GM19455 (cell line): ENCODE measurements around the gene SPDYC.

Experiments
- ATAC-seq: cut with Tn5 transposase; IDR thresholded peaks from one replicate; pipeline ENCODE4 v1.9.1; 2021; ENCODE audit not compliant: unreplicated experiment

The SPDYC gene

GRCh38 chr11:65205602-65205967 lies 35.6 kb downstream of the SPDYC start:
- ATAC-seq = no peak

GRCh38 chr11:65206441-65206841 lies 36.4 kb downstream of the SPDYC start:
- no peak for ATAC-seq

- no peak for ATAC-seq
Observed at GRCh38 chr11:65206901-65207300, 36.9 kb downstream of the SPDYC start.

GRCh38 chr11:65207918-65208784 lies 38.1 kb downstream of the SPDYC start:
- ATAC-seq = no peak

- no peak for ATAC-seq
Observed at GRCh38 chr11:65208785-65209710, 39.0 kb downstream of the SPDYC start.

- ATAC-seq = no peak
Observed at GRCh38 chr11:65209711-65210360, 39.8 kb downstream of the SPDYC start.

GRCh38 chr11:65210361-65210731 lies 40.3 kb downstream of the SPDYC start:
- ATAC-seq = no peak

- no peak for ATAC-seq
Observed at GRCh38 chr11:65210748-65211147, 40.7 kb downstream of the SPDYC start.

- ATAC-seq = no peak
Observed at GRCh38 chr11:65211293-65212105, 41.5 kb downstream of the SPDYC start.

GRCh38 chr11:65212226-65212801 lies 42.3 kb downstream of the SPDYC start:
- ATAC-seq = no peak

- no peak for ATAC-seq
Observed at GRCh38 chr11:65213322-65214211, 43.5 kb downstream of the SPDYC start.

GRCh38 chr11:65214212-65214845 lies 44.3 kb downstream of the SPDYC start:
- no peak for ATAC-seq

- no peak for ATAC-seq
Observed at GRCh38 chr11:65215441-65216076, 45.5 kb downstream of the SPDYC start.

- ATAC-seq = no peak
Observed at GRCh38 chr11:65216830-65217229, 46.8 kb downstream of the SPDYC start.

GRCh38 chr11:65217441-65218423 lies 47.7 kb downstream of the SPDYC start:
- ATAC-seq = no peak

GRCh38 chr11:65218446-65218845 lies 48.4 kb downstream of the SPDYC start:
- no peak for ATAC-seq

- ATAC-seq = no peak
Observed at GRCh38 chr11:65219930-65220213, 49.8 kb downstream of the SPDYC start.
